Tibial artery (tissue), 4 donors: Measurements from ENCODE around the gene MPP2.
A peak's percentile ranks its signal among the peaks of the same experiment; 100 is the strongest.
"Not testable (repeated sequence)": the region's sequence is repeated elsewhere in the genome, so short reads cannot be mapped to it uniquely, and the experiment has no call there.

Source experiments
- DNase-seq, 2 donors: peaks; one replicate each; pipeline ENCODE4 v3.0.0-alpha.2; 2019
- H3K27ac ChIP-seq, 2 donors: fragments of 200-600 bp; sonication (generic) in 1 of 2; 1 replicate in 1 of 2; 2 replicates in 1 of 2; pipeline ENCODE4 v1.5.1; 2018 to 2019; ENCODE audit warnings: mild to moderate bottlenecking in 1 of 2
- H3K27me3 ChIP-seq, 2 donors: fragments of 200-600 bp; sonication (generic) in 1 of 2; one replicate each; pipeline versions ENCODE4 v1.5.1 to v1.6.0; 2016 to 2019
- H3K36me3 ChIP-seq, 3 donors: fragments of 200-600 bp; sonication (generic) in 2 of 3; one replicate each; pipeline ENCODE4 v1.5.1; 2016 to 2019; ENCODE audit warnings: mild to moderate bottlenecking in 2 of 3
- H3K4me1 ChIP-seq, 4 donors: fragments of 200-600 bp; sonication (generic) in 2 of 4; 1 replicate in 3 of 4; 2 replicates in 1 of 4; pipeline ENCODE4 v1.5.1; 2016 to 2019
- H3K4me3 ChIP-seq, 2 donors: fragments of 200-600 bp; sonication (generic) in 1 of 2; 1 replicate in 1 of 2; 2 replicates in 1 of 2; pipeline ENCODE4 v1.5.1; 2018 to 2019; ENCODE audit warnings: mild to moderate bottlenecking in 2 of 2
- H3K9me3 ChIP-seq, 3 donors: fragments of 200-600 bp; sonication (generic) in 1 of 3; one replicate each; pipeline ENCODE4 v1.5.1; 2016 to 2019
- intact Hi-C: fragments of 100-400 bp; cut with DNase I; formaldehyde crosslinking; loops from one replicate; pipeline ENCODE4 v1.15.0; 2023; ENCODE audit warnings: low total_unique reads
- TF ChIP-seq, protein P1 (sequence below), 2 experiments: fragments of 200-600 bp in 1 of 2; fragments of 450-650 bp in 1 of 2; IDR thresholded peaks; one replicate each; pipeline ENCODE4 v1.5.1; 2017 to 2019; ENCODE audit warnings: antibody characterized with exemption in 2 of 2, mild to moderate bottlenecking in 1 of 2, moderate library complexity in 1 of 2

The MPP2 gene

GRCh38 chr17:43871946-43872690 lies 35.2 kb downstream of the MPP2 start:
- intact Hi-C loops, result loop anchor here (10.0 kb wide), 2 partner anchors 73 to 123 kb away; partner anchors contain the start of gene PPY
- Histone ChIP-seq H3K27ac (no peak overlapping the region), H3K9me3 (no peaks in the 10 kb centered on the region), H3K27me3 (peaks cover 0 to 15% of the 10 kb centered on the region in 2 donors), H3K4me3 (no peak overlapping the region), H3K4me1 (no peaks in the 10 kb centered on the region), H3K36me3 (peaks cover 0 to 7% (median 0%) of the 10 kb centered on the region in 3 donors)
- no peak for DNase-seq
- TF ChIP-seq, protein P1, sequence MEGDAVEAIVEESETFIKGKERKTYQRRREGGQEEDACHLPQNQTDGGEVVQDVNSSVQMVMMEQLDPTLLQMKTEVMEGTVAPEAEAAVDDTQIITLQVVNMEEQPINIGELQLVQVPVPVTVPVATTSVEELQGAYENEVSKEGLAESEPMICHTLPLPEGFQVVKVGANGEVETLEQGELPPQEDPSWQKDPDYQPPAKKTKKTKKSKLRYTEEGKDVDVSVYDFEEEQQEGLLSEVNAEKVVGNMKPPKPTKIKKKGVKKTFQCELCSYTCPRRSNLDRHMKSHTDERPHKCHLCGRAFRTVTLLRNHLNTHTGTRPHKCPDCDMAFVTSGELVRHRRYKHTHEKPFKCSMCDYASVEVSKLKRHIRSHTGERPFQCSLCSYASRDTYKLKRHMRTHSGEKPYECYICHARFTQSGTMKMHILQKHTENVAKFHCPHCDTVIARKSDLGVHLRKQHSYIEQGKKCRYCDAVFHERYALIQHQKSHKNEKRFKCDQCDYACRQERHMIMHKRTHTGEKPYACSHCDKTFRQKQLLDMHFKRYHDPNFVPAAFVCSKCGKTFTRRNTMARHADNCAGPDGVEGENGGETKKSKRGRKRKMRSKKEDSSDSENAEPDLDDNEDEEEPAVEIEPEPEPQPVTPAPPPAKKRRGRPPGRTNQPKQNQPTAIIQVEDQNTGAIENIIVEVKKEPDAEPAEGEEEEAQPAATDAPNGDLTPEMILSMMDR (IDR thresholded peaks at IDR 0.05), result no peak

- H3K36me3 ChIP-seq, H3K27ac ChIP-seq, intact Hi-C loops, H3K4me1 ChIP-seq, H3K9me3 ChIP-seq, DNase-seq, H3K4me3 ChIP-seq: not testable (repeated sequence)
- peaks cover 0 to 15% of the 10 kb centered on the region in 2 donors for H3K27me3 ChIP-seq
These were observed 38.3 kb downstream of the MPP2 start for GRCh38 chr17:43869031-43869430.

GRCh38 chr17:43868226-43868994 lies 38.9 kb downstream of the MPP2 start:
- Histone ChIP-seq H3K9me3 (no peaks in the 10 kb centered on the region), H3K27me3 (peaks cover 0 to 15% of the 10 kb centered on the region in 2 donors), H3K4me3 (no peak overlapping the region), H3K36me3 (no peaks in the 10 kb centered on the region), H3K4me1 (no peaks in the 10 kb centered on the region), H3K27ac (no peak overlapping the region)
- peak in 1 of 2 donors; percentile 21 for DNase-seq
- TF ChIP-seq, protein P1 (IDR thresholded peaks at IDR 0.05), result no peak
- intact Hi-C loops, result no loop called here

- DNase-seq, result peak in 1 of 2 donors; percentile 44
- H3K4me3 ChIP-seq, result no peak overlapping the region
- H3K36me3 ChIP-seq, result no peaks in the 10 kb centered on the region
- intact Hi-C loops, result no loop called here
- H3K4me1 ChIP-seq, result peaks cover 0 to 28% (median 21%) of the 10 kb centered on the region in 4 donors
- H3K9me3 ChIP-seq, result no peaks in the 10 kb centered on the region
- TF ChIP-seq, protein P1 (IDR thresholded peaks at IDR 0.05), result no peak
- no peak overlapping the region for H3K27ac ChIP-seq
- H3K27me3 ChIP-seq, result no peaks in the 10 kb centered on the region
These were observed 43.0 kb downstream of the MPP2 start for GRCh38 chr17:43864161-43864984.

DNA sequence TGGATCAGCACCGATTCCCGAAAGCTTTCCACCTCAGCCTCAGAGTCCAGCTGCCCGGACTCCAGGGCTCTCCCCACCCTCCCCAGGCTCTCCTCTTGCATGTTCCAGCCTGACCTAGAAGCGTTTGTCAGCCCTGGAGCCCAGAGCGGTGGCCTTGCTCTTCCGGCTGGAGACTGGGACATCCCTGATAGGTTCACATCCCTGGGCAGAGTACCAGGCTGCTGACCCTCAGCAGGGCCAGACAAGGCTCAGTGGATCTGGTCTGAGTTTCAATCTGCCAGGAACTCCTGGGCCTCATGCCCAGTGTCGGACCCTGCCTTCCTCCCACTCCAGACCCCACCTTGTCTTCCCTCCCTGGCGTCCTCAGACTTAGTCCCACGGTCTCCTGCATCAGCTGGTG lies 45.4 kb downstream of the MPP2 start:
- Histone ChIP-seq H3K27ac (peak overlapping the region; percentile 78 to 84), H3K9me3 (no peaks in the 10 kb centered on the region), H3K27me3 (peaks cover 0 to 9% of the 10 kb centered on the region in 2 donors), H3K4me3 (no peak overlapping the region), H3K4me1 (peaks cover 0 to 29% (median 21%) of the 10 kb centered on the region in 4 donors), H3K36me3 (no peaks in the 10 kb centered on the region)
- intact Hi-C loops, result no loop called here
- TF ChIP-seq, protein P1 (IDR thresholded peaks at IDR 0.05), result no peak
- DNase-seq, result peak in 1 of 2 donors; percentile 49
